Measurements from ENCODE around the gene HTR1D.
A peak's percentile ranks its signal among the peaks of the same experiment; 100 is the strongest.

HTR1D gene

GRCh38 chr1:23178950-23179349, 38.4 kb downstream of the HTR1D start:
- DNase-seq = no peak

GRCh38 chr1:23178414-23178813, 38.9 kb downstream of the HTR1D start:
- no peak for DNase-seq

DNA sequence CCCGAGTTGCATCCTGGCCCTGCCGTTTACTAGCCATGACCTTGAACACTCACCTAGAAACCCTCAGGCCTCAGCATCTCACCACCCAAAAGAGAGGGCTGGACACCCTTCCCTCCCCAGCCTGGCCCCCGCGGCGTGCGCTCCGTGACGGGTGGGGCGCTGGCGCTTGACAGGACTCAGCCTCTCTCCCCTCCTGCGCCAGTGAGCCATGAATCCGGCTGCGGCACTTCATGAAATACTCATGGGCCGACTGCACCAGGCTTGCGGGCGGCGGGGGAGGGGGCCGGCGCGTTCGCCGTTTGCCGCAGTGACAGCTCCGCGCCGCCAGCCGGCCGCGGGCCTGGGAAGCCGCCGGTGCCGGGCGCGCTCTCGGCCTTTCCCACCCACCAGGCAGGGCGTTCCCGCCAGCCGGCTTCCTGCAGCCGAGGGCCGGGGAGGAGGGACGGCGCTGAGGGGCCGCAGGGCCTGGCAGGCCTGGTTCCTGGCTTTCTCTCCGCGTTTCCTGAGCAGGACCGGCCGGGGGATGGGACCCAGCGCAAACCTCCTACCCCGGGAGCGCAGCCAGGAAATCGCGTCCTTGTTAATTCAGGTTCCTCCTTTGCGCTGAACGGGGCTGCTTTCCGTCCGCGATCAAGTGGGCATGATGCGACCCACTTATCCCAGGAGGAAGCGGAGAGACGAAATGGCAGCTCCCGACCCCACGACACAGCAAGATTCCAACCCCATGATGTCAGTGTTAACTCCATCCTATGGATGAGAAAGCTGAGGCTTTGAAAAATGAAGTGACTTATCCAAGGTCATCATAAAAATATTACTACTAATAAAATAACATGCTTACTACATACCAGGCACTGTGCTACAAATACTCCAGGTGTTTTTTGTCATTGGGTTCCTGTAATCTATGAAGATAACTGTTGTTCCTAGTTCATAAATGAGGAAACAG, 39.6 kb downstream of the HTR1D start:
- DNase-seq = peak; percentile 61

DNA sequence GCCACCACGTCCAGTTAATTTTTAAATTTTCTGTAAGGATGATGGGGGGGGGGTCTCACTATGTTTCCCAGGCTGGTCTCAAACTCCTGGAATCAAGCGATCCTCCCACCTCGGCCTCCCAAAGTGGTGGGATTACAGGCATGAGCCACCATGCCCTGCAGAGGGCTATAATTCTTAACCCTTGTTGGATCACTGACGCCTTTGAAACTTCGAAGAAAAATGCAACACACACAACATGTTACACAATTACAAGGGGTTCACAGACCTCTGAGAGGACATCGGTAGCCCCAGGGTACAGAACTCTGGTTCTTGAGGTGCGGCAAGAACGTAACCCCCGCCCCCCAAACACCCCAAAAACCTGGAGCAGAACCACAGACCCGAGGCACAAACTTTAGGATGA, 40.3 kb downstream of the HTR1D start:
- DNase-seq = no peak

DNA sequence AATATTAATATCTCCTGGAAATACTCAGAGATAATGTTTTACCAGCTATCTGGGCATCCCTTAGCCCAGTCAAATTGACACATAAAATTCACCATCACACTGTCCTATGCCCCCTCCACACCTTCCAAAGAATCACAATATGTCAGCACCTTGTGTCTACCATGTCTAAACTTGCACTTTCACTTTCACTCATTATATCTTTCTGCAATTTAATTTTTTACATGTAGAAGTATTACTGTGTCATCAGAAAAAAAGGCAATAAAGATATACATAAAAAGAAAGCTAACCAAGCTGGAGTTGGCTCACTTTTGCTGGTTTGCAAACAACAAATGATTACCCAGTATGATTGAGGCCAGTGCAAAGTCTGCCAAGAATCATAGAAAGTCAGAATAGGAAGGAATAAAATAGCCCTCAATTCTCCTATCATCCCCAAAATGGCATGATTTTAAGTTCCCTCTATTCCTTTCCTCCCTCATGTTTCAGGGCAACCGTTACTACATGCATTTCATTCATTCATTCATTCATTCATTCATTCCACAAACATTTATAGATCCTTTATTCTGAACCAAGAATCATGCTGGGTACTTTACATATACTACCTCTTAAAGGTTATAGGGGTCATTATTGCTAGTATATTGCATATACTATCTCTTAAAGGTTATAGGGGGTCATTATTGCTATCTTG, 42.7 kb downstream of the HTR1D start:
- no peak for DNase-seq

DNA sequence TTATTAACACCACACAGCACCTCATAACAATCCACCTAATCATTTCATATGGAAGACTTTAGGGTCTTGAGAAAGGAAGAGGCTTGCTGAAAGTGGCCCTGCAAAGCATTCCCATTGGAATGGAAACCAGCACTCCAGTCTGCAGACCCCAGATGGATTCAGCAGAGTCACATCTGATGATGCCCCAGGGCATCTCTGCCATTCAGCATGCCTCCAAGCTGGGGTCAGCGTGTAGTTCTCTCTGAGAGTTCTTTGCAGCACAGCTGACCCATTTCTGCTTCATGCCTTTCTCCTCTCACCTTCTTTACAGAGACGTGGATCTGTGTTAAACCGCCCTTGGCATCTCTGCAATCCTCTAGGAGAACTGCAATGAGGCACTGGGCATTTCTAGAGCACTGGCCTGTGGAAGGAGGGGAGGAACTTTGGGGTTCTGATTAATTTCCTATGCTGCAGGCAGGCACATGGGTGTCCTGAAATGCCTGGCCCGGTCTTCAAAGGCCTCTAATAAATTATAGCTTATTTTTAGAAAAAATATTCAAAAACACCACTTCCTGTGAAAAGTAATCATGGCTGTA, 46.0 kb downstream of the HTR1D start:
- no peak for DNase-seq

- peak; percentile 34 for DNase-seq
These were observed 47.5 kb downstream of the HTR1D start for GRCh38 chr1:23169727-23170335.

- no peak for DNase-seq
These were observed 48.1 kb downstream of the HTR1D start for GRCh38 chr1:23169195-23169575.

- DNase-seq = peak; percentile 94
These were observed 48.7 kb downstream of the HTR1D start, which contains the start of gene LUZP1 for GRCh38 chr1:23168445-23169194. LUZP1 (minus strand) TSS chr1:23168856.

- DNase-seq = peak; percentile 46
These were observed 49.2 kb downstream of the HTR1D start for GRCh38 chr1:23168079-23168444.

DNA sequence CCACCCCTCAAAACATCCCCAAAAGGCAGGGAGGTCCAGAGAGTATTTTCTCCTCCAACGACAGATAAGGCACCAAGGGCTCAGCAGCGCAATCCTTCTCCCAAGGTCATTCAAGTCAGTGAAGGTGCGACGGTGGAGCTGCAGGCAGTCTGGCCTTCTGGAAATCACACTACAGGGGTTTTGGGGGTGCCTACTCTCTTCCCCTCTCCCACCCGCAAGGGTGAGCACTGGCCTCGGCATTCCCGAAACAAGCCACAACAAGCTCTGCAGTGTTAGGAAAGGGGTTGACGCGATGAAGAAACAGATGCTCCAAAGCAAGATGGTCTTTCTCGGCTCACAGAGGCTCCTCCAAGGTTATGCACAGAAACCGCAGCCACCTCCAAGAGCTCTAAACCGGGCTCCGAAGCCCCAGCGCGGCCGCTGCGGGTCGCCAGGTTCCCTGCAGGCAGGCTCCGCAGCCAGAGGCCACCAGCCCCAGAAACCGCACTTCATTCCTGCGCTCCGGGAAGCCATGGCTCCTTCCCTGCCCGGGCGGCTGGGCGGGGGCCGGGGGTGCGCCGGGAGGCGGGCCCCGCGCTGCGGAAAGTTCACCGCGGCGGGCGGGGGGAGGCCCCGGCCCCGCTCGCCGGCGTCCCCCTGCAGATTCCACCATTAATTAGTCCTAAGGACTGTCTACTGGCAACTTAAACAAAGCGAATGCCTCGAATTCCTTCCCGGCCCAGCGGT, 49.8 kb downstream of the HTR1D start:
- peak; percentile 51 for DNase-seq

DNA sequence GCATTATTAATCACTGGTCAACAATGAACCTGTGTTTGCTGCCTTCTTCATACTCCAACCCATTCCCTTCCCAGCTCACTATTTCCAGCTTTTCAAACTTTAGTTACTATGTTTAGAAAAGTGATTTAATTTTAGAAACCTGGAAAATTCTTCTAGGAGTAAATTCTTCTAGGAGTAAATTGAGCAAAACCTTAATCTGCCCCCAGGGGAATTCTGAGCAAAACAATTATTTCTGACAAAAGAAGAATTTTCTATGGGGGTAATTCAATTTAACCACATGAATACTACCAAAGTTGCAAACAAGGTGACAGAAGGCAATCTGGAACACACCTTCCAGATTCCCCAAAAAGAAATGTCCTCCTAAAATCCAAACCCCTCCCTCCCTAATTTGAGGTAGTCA, 50.4 kb downstream of the HTR1D start:
- no peak for DNase-seq

DNA sequence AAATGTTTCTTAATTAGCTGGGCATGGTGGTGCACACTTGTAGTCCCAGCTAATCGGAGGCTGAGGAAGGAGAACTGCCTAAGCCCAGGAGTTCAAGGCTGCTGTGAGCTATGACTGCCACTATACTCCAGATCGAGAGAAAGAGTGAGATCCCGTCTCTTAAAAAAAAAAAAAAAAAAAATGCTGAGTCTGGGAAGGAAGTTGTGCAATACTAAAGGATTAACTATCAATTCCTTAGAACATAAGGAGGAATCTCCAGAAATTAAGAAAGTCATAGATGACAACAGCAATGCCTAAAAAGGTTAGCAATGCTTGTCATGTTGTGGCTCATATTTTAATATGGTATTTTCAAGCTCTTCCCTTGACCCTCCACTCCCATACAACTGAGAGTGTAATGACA, 53.9 kb downstream of the HTR1D start:
- no peak for DNase-seq

- no peak for DNase-seq
These were observed 57.1 kb downstream of the HTR1D start for GRCh38 chr1:23159963-23160877.

DNA sequence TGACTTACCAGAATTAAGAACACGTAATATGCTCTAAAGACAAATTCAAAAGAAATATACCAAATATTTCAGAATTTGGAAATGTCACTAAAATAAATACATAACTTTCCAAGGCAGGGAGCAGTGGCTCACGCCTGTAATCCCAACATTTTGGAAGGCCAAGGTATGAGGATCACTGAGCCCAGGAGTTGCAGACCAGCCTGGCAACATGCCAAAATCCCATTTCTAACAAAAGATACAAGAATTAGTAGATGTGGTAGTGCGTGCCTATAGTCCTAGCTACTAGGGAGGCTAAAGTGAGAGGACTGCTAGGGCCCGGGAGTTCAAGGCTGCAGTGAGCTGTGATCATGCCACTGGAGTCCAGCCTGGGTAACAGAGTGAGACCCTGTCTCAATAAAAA, 60.4 kb downstream of the HTR1D start:
- no peak for DNase-seq

DNA sequence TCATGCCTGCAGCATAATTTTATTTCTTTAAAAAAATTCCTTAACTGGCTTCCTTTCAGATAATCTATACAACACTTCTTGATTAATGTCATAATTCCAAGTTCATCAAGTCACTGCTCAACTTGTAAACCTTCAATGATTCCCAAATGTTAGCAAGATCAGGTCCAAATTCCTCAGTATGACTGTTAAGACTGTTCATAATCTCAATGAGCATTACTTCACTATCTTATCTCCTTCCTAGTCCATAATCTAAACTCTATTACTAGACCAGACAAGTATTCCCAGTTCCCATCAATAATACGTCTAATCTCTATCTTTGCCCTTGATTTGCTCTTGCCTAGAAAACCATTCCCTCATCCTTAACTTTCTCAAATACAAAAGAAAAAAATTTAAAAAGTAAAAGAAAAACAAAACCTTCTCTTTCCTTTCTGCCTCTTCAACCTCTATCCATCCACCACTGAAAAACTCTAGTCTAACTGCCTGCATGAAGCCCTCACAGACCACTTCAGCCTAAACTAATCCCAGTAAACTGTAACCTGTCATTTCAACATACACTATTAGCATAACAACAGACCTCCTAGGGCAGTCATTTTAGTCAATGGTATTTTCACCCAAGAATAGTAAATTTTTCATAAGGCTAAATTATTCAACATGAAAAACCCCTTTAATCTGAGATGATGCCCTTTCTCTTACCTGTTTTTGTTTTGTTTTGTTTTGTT, 64.2 kb downstream of the HTR1D start:
- no peak for DNase-seq

DNA sequence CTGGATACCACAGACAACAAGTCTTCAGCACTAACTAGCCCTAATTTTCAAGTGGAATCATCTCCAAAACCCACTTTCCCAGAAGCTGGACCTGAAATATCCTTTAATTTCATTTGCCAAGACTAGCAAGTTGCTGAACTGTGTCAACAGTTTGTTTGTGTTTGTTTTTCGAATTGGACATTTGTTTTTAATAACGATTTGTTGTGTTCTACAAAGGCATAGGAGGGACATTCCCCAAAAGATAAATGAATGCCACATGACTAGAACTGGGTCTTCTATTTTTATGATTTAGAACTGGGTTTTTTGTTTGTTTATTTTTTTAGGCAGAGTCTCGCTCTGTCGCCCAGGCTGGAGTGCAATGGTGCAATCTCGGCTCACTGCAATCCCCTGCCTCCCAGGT, 66.6 kb downstream of the HTR1D start:
- DNase-seq = no peak

DNA sequence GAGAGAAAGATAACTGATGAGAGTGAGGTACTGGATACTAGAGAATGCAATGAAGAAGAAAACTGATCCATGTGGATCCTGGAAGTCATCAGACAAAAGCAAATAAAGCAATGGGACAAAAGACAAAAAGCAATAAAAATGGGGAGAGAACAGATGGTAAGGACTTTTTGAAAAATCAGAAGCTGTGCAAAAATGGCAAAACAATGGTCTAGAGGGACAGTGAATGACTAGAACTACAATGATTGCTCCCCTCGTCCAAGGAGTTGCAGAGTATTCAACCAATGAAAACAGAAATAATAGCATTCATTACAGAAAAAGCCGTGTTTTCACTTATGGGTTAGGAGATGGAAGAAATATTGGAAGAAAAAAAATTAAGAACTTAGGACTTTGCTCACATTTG, 67.2 kb downstream of the HTR1D start:
- DNase-seq = no peak

GRCh38 chr1:23149114-23149513, 68.2 kb downstream of the HTR1D start:
- DNase-seq = no peak

DNA sequence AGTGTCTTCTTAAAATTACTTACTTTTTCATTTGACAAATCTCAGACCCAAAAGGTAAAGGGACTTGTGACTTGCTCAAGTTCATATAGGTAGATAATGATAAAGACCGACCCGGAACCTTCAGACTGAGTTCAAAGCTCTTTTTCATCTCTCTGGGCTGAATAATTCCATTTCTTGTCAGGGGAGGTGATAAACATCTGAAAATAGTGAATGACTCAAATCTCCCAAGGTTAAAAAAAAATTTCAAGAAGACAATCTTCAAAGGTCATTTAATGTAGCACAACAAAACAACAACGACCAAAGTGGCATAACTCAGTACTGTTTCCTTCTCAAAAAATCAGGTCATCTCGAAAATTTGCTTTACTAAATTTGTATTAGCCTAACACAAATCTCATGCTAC, 69.2 kb downstream of the HTR1D start:
- no peak for DNase-seq

All from stimulated activated CD8-positive, alpha-beta memory T cell treated with anti-CD3 and anti-CD28 coated beads, Interleukin-4, amount 100 ng/mL, for 48 hours (primary cell).